ENCODE results near the gene BMPER.

Gene BMPER

DNA sequence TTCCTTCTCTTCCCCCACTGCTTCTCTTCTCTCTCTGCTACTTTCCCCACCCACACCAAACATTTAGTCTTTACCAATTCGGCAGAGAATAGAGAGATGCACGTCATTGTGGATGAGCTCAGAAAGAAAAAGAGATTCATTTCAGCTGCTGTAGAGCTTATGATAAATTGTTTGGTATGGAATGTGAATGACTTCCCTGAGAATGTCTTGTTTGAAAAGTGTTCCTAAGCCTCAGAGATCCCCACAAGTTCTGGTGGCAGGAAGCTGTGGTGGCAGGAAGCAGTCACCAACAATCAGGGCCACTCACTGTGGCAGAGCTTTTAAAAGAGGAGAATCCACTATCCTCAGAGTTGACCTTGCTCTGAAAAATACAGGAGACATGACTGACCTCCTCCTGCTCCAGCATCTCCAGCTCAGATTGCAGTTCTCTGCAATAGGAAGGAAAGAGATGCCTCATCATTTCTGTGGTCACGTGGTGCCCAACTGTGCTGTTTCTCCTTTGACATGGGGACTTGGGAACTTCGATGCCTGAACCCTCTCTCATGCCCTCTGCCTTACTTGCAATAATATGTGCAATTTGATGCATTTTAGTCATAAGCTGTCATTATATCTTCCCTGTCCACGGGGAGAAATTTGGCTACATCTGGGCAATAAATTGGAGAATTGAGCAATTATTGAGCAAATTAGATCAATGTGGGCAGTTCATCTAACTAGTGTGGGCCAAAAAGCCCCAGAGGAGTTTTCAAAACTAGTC lies 76.5 kb downstream of the BMPER start:
- no peak for TF ChIP-seq GATA3 (IDR thresholded peaks at IDR 0.05; ENCODE audit: low read depth, low read length)
- no peak for TF ChIP-seq GATA2 (IDR thresholded peaks at IDR 0.05; ENCODE audit: low read depth, low read length)

DNA sequence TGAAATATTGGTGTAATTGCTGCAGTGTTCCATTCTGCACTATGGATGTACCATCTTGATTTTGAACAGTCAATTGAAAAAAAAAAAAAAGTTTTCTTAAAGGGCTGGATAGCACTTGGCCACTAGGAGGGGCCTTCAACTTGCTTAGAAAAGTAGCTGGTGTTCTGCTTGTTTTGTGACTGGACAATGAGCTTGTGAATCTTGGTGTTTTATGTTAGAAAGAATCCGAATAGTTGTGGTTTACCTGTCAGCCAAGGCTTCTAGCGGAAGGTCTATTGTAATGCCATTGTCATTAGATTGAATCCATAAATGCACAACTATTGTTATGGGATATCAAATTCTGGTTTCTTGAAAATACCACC lies 77.1 kb downstream of the BMPER start:
- TF ChIP-seq GATA2 (IDR thresholded peaks at IDR 0.05; ENCODE audit: low read depth, low read length) = no peak
- no peak for TF ChIP-seq GATA3 (IDR thresholded peaks at IDR 0.05; ENCODE audit: low read depth, low read length)

DNA sequence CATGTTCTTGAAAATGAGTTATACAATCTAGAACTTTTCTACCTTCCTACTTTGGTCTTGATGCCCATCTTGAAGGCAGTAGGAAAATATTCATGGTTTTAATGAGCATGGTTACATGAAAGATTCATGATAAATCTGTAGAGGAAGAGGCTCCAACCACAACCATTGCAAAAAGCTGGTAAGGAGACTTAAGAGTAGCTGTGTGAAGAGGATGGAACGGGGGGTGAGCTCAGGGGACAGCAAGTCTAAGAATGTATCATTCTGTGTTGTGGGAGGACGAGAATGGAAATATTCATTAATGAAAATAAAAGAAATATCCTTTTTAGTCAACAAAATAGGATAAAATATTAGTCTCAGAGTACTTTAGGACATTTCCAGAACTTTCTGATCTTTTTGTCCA lies 81.1 kb downstream of the BMPER start:
- TF ChIP-seq GATA3 (IDR thresholded peaks at IDR 0.05; ENCODE audit: low read depth, low read length) = no peak
- TF ChIP-seq GATA2 (IDR thresholded peaks at IDR 0.05; ENCODE audit: low read depth, low read length) = no peak

DNA sequence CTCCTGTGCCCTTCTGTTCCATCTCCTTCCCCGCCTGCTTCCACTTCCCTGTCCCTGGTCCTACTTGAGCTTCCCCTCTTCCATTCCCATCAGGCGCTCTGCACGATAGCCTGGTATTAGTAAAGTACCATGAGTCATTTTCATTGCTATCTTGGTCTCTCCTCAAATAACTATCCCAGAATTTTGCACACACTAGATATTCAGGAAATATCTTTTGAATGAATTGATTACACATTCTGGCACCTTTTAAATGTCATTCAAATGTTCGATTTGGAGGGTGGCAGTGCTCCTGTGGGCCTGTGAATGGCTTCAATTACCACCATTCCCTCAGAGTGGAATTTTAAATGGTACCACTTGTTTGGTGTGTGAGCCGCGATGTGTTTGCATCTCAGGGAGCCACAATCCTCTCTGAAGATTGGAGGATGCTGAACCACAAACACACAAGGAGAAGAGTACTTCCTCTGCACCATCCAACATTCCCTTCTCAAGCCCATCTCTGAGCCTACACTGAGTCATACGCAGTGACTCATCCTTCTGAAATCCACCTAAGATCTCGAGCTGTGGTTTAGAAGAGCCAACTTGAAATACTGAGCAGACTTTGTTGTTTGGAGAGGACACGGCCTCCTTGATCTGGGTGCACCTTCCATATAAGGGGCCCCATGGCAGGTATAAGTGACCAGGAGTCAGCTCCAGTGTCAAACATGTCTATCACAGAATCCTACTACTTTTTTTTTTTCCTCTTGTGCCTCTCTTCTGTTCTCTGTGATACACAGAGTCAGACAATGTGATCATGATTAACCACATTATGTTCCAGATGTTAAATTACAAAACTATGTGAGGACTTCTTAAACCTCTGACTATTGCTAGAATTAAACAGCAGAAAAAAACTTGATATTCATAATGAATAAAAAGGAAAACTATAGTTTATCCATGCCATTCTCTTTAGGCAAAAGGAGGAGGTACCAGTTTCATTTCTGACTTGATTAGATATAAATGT lies 81.9 kb downstream of the BMPER start:
- TF ChIP-seq GATA3 (IDR thresholded peaks at IDR 0.05; ENCODE audit: low read depth, low read length) (no peak), GATA2 (IDR thresholded peaks at IDR 0.05; ENCODE audit: low read depth, low read length) (no peak)

DNA sequence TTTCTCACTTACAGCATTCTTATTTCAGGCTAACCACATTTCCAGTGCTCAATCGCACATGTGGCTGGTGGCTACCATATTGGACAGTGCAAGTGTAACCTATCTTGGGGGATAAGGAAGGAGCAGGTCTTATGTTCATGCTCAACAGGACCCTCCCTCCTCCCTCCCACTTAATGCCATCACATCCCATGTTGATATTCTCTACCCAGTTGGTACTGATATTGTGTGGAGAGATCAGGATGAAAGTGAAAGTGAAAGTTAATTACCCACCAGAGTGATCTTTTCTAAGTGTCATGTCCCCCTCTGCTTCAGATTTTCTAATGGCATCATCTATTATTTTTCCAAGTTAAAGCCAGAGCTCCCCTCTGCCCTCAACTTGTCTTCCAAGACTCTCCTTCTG lies 91.6 kb downstream of the BMPER start:
- TF ChIP-seq GATA2 (IDR thresholded peaks at IDR 0.05; ENCODE audit: low read depth, low read length) (no peak), GATA3 (IDR thresholded peaks at IDR 0.05; ENCODE audit: low read depth, low read length) (no peak)

DNA sequence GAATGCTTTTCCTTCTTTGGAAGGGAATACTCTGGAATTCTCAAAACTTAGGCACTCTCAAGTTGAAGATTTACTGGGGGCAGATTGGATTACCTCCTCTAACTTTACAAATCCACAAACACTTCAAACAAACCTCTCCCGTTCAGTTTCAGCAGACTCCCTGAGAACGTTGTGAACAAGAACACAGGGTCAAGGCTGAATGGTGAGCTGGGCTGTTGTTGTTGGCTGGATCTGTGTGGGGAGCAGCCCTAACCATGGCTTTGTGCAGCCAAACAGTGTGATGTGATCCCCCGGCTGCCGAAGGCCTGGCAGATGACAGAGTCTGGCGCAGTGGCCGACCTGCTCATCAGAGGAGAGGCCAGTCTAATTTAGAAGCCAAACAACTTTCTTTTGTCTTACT lies 93.1 kb downstream of the BMPER start:
- TF ChIP-seq GATA2 (IDR thresholded peaks at IDR 0.05; ENCODE audit: low read depth, low read length) = no peak
- TF ChIP-seq GATA3 (IDR thresholded peaks at IDR 0.05; ENCODE audit: low read depth, low read length) = no peak

DNA sequence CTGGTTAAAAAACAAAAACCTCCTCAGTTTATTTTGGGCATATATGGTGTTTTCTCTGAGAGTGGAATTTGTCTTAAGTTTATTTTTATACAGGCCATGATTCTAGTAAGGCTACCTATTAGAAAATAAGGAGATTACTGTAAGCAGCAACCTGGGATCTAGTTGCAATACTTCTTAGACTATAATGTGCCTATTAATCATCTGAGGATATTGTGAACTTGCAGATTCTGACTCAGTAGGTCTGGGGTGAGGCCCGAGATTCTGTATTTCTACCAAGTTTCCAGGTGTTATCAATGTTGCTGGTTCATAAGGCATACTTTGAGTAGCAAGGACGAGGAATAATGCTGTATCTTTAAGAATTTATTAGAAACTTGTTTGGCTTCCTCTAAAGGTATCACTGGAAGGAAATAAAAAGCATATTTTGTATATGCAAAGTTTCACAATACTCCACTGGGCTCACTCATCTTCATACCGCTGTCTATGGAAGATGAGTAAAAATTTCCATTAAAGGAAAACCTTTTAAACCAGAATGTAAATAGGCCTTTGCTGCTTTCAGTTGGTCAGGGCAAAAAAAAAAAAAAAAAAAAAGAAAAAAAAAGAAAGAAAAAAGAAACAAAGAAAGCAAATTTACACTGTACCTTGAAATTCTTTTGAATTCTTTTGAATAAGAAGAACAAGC lies 105.8 kb downstream of the BMPER start:
- no peak for TF ChIP-seq GATA2 (IDR thresholded peaks at IDR 0.05; ENCODE audit: low read depth, low read length)
- TF ChIP-seq GATA3 (IDR thresholded peaks at IDR 0.05; ENCODE audit: low read depth, low read length) = no peak

DNA sequence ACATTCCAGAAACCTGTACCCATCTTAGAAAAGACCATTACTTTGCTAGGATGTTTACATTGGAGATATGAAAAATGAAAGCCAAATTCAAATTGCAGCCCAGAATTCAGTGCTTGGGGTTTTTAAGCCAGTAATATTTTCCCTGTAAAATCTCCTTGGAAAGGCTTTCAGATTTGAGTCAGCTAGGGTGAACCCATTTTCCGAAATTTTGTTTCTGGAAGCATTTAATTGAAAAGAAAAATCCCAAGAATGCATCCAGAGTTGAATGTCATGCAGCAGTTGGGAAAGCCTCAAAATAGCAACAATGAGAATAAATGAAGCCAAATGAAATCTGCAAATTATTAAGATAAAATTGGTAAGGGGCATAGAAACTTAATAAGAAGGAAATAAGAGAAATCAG lies 106.4 kb downstream of the BMPER start:
- TF ChIP-seq GATA2 (IDR thresholded peaks at IDR 0.05; ENCODE audit: low read depth, low read length) (no peak), GATA3 (IDR thresholded peaks at IDR 0.05; ENCODE audit: low read depth, low read length) (no peak)

DNA sequence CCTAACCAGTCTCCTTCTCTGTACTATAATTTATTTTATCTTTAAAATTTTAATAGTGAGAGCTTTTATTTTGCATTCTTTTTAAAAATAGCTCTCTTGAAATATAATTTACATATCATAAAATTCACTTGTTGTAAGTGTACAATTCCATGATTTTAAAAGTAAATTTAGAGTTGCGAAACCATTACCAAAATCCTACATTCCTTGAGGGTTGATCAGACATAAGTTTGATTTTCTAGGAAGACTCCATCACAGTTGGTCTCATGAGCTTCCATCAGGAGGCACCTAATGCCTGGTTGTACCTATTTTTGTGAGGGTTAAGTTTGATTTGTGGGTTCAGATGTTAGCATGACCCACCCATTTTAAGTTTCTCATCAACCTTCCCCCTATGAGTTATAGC lies 108.1 kb downstream of the BMPER start:
- TF ChIP-seq GATA3 (IDR thresholded peaks at IDR 0.05; ENCODE audit: low read depth, low read length) = no peak
- no peak for TF ChIP-seq GATA2 (IDR thresholded peaks at IDR 0.05; ENCODE audit: low read depth, low read length)

DNA sequence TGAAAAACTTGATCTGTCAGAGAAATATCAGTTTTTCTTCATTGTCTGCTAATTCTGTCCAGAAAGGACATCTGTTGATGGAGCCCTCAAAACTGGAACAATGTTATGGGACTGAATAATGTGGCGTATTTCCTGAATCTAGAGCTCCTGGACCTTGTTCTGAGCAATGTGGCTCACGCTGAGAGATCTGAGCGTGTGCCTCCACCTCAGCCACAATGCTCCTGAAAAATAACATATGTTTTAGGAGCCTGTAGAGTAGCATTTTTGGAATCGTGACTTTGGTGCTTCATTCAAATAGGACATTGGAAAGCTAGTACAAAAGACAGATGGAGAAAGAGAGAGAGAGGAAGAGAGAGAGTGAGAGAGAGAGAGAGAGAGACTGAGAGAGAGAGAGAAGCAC lies 110.3 kb downstream of the BMPER start:
- no peak for TF ChIP-seq GATA2 (IDR thresholded peaks at IDR 0.05; ENCODE audit: low read depth, low read length)
- TF ChIP-seq GATA3 (IDR thresholded peaks at IDR 0.05; ENCODE audit: low read depth, low read length) = no peak

DNA sequence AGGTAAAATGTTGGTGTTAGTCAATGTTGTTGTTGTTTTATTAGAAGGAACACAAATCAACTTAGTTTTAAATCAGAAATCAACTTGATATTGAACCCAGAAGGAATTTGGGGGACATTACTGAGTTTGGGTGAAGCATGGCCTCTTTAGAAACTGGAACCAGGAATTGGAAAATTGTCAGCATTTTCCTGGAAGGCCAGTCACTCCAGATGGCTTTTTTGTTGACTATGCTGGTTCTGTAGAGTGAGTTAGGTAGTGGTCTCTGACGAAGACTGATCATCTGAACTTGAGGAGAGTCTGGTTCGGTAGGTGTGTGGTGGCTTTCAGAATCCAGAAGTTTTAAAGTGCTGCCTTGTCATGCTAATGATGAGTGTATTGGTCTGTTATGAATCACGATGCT lies 111.5 kb downstream of the BMPER start:
- TF ChIP-seq GATA2 (IDR thresholded peaks at IDR 0.05; ENCODE audit: low read depth, low read length) (no peak), GATA3 (IDR thresholded peaks at IDR 0.05; ENCODE audit: low read depth, low read length) (no peak)

DNA sequence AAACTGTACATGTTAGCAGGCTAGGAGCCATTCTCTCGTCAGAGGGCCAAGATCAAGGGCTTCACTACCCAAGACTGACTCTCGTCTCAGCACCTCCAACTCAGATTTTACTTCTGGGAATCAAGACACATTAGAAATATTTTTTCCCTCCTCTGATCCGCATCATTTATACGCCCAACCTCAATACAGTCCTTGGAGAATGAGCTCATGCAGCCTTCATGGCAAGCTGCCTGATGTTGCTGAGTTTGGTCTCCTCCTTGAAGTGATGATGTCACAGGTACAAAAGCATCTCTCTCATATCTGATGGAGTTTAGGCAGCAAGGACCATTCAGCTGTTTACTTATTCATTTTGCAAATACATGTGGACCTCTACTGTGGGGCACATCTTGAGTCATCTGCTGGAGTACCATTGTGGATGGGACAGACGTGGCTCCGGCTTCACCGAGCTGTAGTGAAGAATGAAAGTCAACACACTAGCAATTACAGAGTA lies 114.0 kb downstream of the BMPER start:
- TF ChIP-seq GATA3 (IDR thresholded peaks at IDR 0.05; ENCODE audit: low read depth, low read length) = no peak
- no peak for TF ChIP-seq GATA2 (IDR thresholded peaks at IDR 0.05; ENCODE audit: low read depth, low read length)

DNA sequence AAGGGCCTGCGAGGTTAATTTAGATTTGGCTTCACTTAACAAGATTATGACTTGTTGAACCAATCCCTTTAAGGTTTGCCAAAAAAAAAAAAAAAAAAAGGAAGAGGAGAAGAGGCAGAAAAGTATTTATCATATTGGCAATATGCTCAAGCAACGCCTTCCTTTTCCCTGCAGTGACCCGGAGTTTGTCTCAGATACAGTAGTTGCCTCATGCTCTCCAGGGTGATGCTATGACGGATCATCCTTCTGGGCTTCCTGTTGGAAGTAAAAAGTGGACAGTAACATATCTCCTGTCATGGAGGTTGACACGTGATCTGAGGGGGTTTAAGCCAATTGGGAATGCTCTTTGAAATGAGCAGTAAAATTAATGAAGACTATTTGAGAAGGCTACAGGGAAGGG lies 117.3 kb downstream of the BMPER start:
- TF ChIP-seq GATA3 (IDR thresholded peaks at IDR 0.05; ENCODE audit: low read depth, low read length) (no peak), GATA2 (IDR thresholded peaks at IDR 0.05; ENCODE audit: low read depth, low read length) (no peak)

DNA sequence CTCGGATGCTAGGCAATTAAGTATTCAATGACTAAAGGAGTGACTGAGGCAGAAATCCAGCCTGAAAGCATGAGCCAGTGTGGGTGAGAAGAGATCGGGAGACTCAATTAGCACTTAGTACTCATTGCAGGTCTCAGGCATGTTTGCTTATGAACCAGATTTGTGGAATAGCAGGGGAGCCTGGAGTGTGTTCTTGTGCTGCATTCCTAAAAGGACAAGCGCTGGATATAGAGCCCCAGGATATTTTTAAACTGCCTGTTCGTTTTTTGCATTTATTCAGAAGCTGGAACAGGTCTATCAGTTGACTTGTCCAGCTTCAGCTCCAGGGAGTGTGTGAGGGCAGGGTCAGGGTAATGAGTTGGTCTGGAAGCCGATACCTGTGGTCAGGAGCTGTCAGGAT lies 120.3 kb downstream of the BMPER start:
- TF ChIP-seq GATA3 (IDR thresholded peaks at IDR 0.05; ENCODE audit: low read depth, low read length) (no peak), GATA2 (IDR thresholded peaks at IDR 0.05; ENCODE audit: low read depth, low read length) (no peak)

All from SH-SY5Y (cell line).